Measurements from ENCODE around the gene DNAJC24.

The DNAJC24 gene

DNA sequence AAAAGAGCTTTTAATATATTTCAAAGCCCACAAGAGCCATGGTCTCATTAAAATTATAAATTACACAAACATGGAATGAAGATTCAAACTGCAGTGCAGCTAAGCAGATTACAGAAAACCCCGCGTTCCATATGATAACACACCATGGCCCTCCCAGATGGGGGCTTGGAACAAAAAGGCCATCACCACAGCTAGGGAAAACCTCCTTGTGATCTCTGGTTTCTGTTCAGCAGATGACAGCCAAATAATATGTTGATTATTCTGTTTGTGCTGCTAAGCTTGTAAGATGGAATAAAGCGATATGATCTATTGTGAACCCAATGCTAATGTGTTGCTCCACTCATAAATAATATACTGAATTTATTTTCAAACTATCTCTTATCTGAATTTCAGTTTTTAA lies 111.3 kb downstream of the DNAJC24 start:
- no peak for DNase-seq

Measured in amygdala (tissue), 56 donors.